ENCODE measurements around the gene KCTD4. TPM values are rescaled to one million over a fixed set of nuclear protein-coding genes. Genes with fewer than 3 reads are reported as not detected.

KCTD4 gene
- total RNA-seq, 1 donor, result not detected

DNA sequence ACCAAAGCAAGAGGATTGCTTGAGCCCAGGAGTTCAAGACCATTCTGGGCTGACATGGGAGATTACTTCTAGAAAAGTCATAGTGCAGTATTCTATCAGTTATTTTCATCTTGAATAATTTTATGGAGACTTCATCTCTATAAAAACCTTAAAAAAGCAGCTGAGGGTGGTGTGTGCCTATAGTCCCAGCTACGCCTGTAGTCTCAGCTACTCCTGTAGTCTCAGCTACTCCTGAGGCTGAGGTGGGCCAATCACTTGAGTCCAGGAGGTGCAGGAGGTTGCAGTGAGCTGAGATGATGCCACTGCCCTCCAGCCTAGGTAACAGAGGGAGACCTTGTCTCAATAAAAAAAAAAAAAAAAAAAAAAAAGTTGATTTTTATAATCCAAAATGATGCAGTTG, 22.1 kb upstream of the KCTD4 start:
- Histone ChIP-seq H3K9me3 (ENCODE audit: low read depth, low read length) (no peaks in the 10 kb centered on the region), H3K4me3 (ENCODE audit: low read length) (no peak overlapping the region), H3K4me1 (ENCODE audit: insufficient read depth, low read length) (no peaks in the 10 kb centered on the region), H3K27me3 (ENCODE audit: insufficient read depth, low read length) (no peaks in the 10 kb centered on the region)

DNA sequence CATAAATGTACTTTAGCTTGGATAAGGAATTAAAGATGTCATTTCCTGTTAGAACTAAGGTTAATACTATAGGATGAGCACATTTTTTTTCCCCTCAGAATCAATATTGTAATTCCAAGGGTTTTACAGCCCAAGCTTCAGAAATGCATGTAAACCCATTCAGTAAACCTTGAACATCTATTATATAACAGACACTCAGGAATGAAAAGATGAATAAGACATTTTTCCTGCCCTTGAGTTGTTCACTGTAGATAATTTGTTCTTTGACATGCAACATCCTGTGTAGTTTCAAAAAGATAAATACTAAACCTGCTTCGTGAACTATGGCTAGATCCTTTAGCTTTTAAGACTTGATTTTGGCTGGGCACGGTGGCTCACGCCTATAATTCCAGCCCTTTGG, 21.7 kb upstream of the KCTD4 start:
- no peak overlapping the region for H3K4me3 ChIP-seq (ENCODE audit: low read length)
- H3K9me3 ChIP-seq (ENCODE audit: low read depth, low read length), result no peaks in the 10 kb centered on the region
- H3K4me1 ChIP-seq (ENCODE audit: insufficient read depth, low read length), result no peaks in the 10 kb centered on the region
- H3K27me3 ChIP-seq (ENCODE audit: insufficient read depth, low read length), result no peaks in the 10 kb centered on the region

DNA sequence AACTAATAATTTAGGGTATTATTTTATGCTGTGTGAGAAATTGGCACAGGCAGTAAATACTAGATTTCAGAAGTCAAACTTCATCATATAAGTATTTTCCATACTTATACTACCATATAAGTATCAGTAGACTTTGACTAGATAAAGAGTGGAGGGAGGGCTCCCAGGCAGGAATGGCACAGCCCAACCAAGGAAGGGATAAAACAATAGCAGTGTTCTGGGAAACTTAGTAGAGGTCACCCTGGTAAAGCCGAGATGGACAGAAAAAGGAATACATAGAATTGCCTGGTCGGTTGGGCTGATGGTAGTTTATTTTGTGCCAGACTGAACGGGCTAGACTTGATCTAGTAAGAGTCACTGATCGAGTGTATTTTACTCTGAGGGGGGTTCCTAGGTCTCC, 19.6 kb upstream of the KCTD4 start:
- Histone ChIP-seq H3K4me1 (ENCODE audit: insufficient read depth, low read length) (no peaks in the 10 kb centered on the region), H3K9me3 (ENCODE audit: low read depth, low read length) (no peaks in the 10 kb centered on the region), H3K4me3 (ENCODE audit: low read length) (no peak overlapping the region), H3K27me3 (ENCODE audit: insufficient read depth, low read length) (no peaks in the 10 kb centered on the region)

DNA sequence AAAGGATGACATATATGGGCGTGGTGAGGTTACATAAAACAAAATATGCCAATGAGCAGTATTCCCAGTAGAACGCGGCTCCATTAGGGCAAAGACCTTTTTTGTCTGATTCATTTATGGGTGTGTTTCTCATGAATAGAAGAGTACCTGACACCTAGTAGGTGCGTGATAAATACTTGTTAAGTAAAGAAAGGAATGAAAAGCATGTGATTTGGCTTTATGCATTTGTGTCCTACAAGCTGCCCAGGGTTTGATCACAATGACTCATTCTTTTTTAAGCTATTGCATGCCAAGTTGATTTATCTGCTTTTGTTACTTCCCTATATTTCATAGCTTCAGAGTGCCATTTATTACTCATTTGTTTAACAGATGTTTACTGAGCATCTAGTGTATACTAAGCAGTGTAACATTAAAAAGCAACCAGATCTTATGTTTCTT, 19.1 kb upstream of the KCTD4 start:
- Histone ChIP-seq H3K27me3 (ENCODE audit: insufficient read depth, low read length) (no peaks in the 10 kb centered on the region), H3K4me3 (ENCODE audit: low read length) (no peak overlapping the region), H3K9me3 (ENCODE audit: low read depth, low read length) (no peaks in the 10 kb centered on the region), H3K4me1 (ENCODE audit: insufficient read depth, low read length) (no peaks in the 10 kb centered on the region)

DNA sequence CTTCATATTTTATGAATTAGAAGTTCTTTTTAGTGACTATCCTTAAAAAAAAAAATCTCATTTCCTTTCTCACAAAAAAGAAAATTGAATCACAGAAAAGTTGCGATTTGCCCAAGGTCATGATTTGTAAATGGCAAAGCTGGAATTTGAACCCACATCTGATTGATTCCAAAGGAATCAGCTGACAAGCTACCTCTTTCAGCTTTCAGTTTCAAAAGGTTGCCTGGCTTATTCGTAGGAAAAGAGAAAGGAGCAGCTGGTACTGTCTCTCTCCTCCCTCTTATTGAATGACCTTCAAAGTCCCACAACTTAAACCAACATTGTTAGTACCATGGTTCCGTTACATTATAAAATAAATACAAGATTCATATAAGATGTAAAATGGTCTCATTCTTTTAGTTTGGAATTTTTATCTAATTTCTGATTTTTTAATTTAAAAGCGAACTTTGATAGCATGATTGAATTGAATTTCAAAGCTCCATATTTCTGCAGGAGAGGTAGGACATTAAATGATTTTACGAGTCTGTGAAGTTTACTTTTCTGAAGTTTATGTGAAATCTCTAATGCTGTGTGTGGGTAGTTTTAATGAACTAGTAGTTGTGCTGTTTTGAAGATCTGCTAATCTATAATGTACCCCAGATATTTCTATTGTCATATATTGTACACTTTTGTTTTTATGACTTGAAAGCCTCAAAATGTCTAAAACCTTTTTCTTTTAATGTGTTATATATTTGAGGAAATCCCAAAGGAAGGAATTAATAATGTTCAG, 18.5 kb upstream of the KCTD4 start:
- Histone ChIP-seq H3K4me1 (ENCODE audit: insufficient read depth, low read length) (no peaks in the 10 kb centered on the region), H3K27me3 (ENCODE audit: insufficient read depth, low read length) (no peaks in the 10 kb centered on the region)

DNA sequence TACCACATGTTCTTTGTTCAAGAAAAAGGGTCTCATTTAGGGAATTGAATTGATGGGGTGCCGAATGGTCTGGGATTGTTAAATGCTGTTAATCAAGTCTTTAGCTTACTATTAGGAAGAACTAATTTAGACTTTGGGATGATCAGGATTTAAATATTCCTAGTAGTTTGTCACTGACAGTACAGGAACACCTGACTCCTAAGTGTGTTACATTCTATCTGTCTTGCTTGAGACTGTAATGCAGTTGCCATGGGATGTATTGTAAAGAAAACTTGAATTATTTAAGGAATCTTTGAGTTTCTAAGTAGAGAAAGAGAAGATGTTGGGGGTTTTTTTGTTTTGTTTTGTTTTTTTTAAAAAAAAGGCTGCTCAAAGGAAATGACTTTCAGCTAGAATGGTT, 17.8 kb upstream of the KCTD4 start:
- Histone ChIP-seq H3K9me3 (ENCODE audit: low read depth, low read length) (no peaks in the 10 kb centered on the region), H3K27me3 (ENCODE audit: insufficient read depth, low read length) (no peaks in the 10 kb centered on the region), H3K4me3 (ENCODE audit: low read length) (no peak overlapping the region), H3K4me1 (ENCODE audit: insufficient read depth, low read length) (no peaks in the 10 kb centered on the region)

More for the DNA sequence above, 18.5 kb upstream of the KCTD4 start:
- no peak overlapping the region for H3K4me3 ChIP-seq (ENCODE audit: low read length)
- H3K9me3 ChIP-seq (ENCODE audit: low read depth, low read length), result no peaks in the 10 kb centered on the region

DNA sequence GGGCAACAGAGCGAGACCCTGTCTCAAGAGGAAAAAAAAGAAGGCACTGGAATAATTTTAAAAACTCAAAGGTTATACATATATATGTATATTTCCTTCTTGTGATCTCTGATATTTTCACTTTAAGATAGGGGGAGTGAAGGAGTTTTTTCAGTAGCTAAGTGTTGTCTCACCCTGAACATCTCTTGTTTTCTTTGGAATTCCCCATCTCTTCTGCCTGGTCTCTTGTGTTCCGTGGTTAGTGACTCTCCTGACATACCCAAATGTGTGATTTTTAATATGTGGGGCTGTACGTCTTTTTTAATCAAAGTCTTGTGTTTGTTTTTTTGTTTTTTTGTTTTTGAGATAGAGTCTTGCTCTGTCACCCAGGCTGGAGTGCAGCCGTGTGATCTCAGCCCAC, 15.3 kb upstream of the KCTD4 start:
- Histone ChIP-seq H3K27me3 (ENCODE audit: insufficient read depth, low read length) (no peaks in the 10 kb centered on the region), H3K9me3 (ENCODE audit: low read depth, low read length) (no peaks in the 10 kb centered on the region), H3K4me3 (ENCODE audit: low read length) (no peak overlapping the region)

DNA sequence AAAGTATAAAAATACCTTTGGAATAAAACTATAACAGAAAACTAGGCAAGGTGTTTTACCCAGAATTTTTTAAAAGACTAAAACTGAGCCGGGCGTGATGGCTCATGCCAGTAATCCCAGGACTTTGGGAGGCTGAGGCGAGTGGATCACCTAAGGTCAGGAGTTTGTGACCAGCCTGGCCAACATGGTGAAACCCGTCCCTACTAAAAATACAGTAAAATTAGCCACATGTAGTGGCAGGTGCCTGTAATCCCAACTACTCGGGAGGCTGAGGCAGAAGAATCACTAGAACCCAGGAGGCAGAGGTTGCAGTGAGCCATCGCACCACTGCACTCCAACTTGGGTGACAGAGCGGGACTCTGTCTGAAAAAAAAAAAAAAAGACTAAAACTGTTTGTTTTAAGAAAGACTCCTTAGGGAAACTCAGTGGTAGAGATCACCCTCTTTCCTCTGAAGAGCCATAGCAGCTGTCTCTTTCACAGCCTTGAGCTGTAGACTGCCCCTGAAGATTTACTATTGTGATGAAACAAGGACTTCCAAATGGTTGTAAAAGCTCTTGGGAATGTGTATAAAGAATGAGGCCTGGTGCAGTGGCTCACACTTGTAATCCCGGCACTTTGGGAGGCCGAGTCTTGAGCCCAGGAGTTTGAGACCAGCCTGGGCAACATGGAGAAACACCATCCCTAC, 14.7 kb upstream of the KCTD4 start:
- no peaks in the 10 kb centered on the region for H3K9me3 ChIP-seq (ENCODE audit: low read depth, low read length)
- H3K27me3 ChIP-seq (ENCODE audit: insufficient read depth, low read length), result no peaks in the 10 kb centered on the region
- H3K4me3 ChIP-seq (ENCODE audit: low read length), result no peak overlapping the region
- H3K4me1 ChIP-seq (ENCODE audit: insufficient read depth, low read length), result no peaks in the 10 kb centered on the region

More for the DNA sequence above, 15.3 kb upstream of the KCTD4 start:
- H3K4me1 ChIP-seq (ENCODE audit: insufficient read depth, low read length), result no peaks in the 10 kb centered on the region

DNA sequence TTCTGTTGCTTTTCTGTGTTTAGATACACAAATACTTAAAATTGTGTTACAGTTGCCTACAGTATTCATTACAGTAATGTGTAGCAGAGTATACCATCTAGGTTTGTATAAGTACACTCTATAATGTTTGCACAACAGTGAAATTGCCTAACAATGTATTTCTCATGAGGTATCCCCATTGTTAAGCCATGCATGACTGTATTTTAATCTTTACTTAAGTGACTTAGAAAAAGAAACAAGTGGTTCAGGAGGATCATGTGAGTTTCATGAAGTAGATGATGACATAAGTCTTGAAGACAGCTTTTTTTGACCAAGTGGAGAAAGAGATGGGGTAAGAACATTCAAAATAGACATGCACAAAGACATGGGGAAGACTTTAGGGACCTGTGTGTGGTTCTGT, 8.4 kb upstream of the KCTD4 start:
- Histone ChIP-seq H3K4me1 (ENCODE audit: insufficient read depth, low read length) (no peaks in the 10 kb centered on the region), H3K27me3 (ENCODE audit: insufficient read depth, low read length) (no peaks in the 10 kb centered on the region), H3K4me3 (ENCODE audit: low read length) (no peak overlapping the region), H3K9me3 (ENCODE audit: low read depth, low read length) (no peaks in the 10 kb centered on the region)

DNA sequence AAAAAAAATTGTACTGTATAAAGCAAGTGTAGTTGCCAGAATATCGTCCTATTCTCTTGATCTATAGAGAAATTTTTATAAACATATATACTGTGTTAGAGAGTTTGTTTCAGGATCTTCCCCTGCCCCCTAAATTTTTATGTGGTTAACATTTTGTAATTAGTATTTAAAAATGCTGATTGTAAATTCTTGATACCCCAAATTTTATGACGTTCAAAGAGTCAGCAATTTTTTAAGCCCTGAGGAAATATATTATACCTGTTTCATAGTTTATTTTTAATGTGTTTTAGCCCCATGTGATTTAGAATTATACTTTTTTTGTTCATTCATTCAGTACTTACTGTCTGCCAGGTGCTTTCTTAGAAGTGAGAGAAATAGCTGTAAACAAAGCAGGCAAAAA, 7.3 kb upstream of the KCTD4 start:
- Histone ChIP-seq H3K9me3 (ENCODE audit: low read depth, low read length) (no peaks in the 10 kb centered on the region), H3K4me1 (ENCODE audit: insufficient read depth, low read length) (no peaks in the 10 kb centered on the region), H3K27me3 (ENCODE audit: insufficient read depth, low read length) (no peaks in the 10 kb centered on the region), H3K4me3 (ENCODE audit: low read length) (no peak overlapping the region)

DNA sequence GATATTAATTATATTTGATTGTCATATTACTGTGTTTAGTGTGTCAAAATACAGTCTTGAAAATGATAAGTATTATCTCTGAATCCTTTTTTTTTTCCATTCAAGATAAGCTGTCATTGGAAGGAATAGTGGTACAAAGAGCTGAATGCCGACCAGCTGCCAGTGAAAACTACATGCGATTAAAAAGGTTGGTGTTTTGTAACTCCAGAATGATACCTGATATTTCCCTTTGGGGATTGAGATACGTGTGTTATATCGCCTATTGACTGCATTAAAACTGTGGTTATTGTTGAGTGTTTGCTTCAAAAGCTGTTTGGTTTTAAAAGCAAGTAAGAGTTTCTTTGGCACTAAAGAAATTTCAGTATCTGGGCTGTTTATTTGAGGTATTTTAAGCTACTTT, 6.5 kb upstream of the KCTD4 start:
- Histone ChIP-seq H3K27me3 (ENCODE audit: insufficient read depth, low read length) (no peaks in the 10 kb centered on the region), H3K4me3 (ENCODE audit: low read length) (no peak overlapping the region), H3K9me3 (ENCODE audit: low read depth, low read length) (no peaks in the 10 kb centered on the region), H3K4me1 (ENCODE audit: insufficient read depth, low read length) (no peaks in the 10 kb centered on the region)

DNA sequence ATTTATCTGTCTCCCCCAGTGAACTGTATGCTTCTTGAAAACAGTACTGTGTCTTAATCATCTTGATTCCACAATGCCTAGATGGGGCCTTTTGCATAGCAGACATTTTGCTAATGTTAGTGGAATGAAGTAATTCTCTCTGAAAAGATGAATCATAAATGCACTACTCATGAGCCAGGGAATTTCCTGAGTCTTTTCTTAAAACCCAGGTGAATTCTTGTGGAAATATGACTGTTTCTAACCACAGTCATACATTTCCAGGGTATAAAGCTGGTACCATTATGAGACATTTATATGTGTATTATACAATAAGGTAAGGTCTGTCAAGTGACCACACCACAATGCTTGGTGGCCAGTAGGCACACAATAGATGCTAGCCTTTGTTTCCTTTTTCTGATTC, 5.5 kb upstream of the KCTD4 start:
- Histone ChIP-seq H3K9me3 (ENCODE audit: low read depth, low read length) (no peaks in the 10 kb centered on the region), H3K27me3 (ENCODE audit: insufficient read depth, low read length) (no peaks in the 10 kb centered on the region), H3K4me1 (ENCODE audit: insufficient read depth, low read length) (no peaks in the 10 kb centered on the region), H3K4me3 (ENCODE audit: low read length) (no peak overlapping the region)

DNA sequence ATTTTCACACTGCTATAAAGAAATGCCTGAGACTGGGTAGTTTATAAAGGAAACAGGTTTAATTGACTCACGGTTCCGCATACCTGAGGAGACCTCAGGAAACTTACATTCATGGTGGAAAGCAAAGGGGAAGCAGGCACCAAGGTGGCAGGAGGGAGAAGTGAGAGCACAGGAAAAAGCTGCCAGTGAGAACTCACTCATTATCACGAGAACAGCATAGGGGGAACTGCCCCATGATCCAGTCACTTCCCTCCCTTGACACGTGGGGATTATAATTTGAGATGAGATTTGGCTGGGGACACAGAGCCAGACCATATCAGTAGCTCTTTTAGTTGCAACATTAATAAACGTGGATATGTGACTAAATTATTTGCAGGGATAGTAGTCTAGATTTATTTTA, 4.3 kb upstream of the KCTD4 start:
- H3K4me3 ChIP-seq (ENCODE audit: low read length), result no peak overlapping the region
- H3K9me3 ChIP-seq (ENCODE audit: low read depth, low read length), result no peaks in the 10 kb centered on the region
- H3K27me3 ChIP-seq (ENCODE audit: insufficient read depth, low read length), result no peaks in the 10 kb centered on the region
- no peaks in the 10 kb centered on the region for H3K4me1 ChIP-seq (ENCODE audit: insufficient read depth, low read length)

DNA sequence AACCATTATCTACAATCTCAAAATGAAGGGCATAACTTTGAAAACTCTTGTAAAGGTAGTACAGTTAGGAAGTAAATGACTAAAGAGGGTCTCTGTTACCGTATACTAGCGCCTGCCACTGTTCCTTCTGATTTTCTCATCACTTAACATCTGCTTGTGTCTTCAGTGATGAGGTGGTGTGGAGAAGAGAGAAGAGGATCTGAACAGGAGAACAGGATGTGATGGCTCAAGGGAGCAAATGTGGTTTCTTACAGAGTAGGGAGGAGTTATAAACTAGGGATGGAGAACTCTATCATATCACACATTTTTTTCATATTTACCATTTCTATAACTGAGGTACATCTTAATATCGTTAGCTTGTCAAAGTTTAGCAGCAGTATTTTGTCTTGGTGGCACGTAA, 1.1 kb downstream of the KCTD4 start:
- Histone ChIP-seq H3K4me3 (ENCODE audit: low read length) (no peak overlapping the region), H3K27me3 (ENCODE audit: insufficient read depth, low read length) (no peaks in the 10 kb centered on the region), H3K4me1 (ENCODE audit: insufficient read depth, low read length) (peaks cover 7% of the 10 kb centered on the region), H3K9me3 (ENCODE audit: low read depth, low read length) (no peaks in the 10 kb centered on the region)

DNA sequence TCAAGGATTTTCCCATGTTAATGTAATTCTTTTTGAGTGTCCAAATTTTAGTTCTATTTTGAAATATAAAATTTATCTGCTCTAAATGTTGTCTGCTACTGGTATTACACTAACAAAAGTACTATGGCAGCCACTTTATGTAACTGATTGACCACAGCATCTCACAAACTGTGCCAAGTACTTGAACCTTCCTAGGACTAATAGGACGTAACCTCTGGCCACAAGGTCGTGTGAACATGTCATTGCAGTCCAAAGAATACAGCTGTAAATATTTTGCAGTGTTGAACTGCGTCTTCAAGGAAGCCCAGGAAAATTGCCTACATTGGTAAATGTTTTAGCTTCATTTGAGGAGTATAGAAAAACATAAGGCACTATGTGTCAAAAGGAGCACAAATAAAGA, 1.9 kb downstream of the KCTD4 start:
- Histone ChIP-seq H3K9me3 (ENCODE audit: low read depth, low read length) (no peaks in the 10 kb centered on the region), H3K4me3 (ENCODE audit: low read length) (no peak overlapping the region), H3K27me3 (ENCODE audit: insufficient read depth, low read length) (no peaks in the 10 kb centered on the region), H3K4me1 (ENCODE audit: insufficient read depth, low read length) (peaks cover 7% of the 10 kb centered on the region)

DNA sequence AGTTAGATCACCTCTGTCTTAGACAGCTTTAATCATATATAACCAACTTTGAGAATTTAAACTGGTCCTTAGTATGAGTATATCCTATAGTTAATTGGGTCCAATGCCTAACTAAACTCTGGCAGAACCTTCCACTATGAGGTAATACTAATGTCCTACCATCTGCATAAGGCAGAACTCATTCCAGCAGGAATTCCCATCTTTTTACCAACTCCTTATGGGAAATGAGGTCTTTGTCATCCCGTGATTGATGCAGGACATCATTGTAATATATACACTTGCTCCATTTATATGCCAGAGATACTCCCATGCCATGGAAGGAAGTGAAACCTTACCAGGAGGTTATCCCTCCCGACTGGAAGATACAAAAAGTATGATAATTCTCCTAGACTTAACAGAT, 2.8 kb downstream of the KCTD4 start:
- H3K9me3 ChIP-seq (ENCODE audit: low read depth, low read length), result no peaks in the 10 kb centered on the region
- H3K4me1 ChIP-seq (ENCODE audit: insufficient read depth, low read length), result peaks cover 7% of the 10 kb centered on the region

More for the DNA sequence above, 2.8 kb downstream of the KCTD4 start:
- no peak overlapping the region for H3K4me3 ChIP-seq (ENCODE audit: low read length)
- no peaks in the 10 kb centered on the region for H3K27me3 ChIP-seq (ENCODE audit: insufficient read depth, low read length)
